ENCODE measurements around the gene ERP29.
"Not testable (repeated sequence)": the region's sequence is repeated elsewhere in the genome, so short reads cannot be mapped to it uniquely, and the experiment has no call there.

Gene ERP29

DNA sequence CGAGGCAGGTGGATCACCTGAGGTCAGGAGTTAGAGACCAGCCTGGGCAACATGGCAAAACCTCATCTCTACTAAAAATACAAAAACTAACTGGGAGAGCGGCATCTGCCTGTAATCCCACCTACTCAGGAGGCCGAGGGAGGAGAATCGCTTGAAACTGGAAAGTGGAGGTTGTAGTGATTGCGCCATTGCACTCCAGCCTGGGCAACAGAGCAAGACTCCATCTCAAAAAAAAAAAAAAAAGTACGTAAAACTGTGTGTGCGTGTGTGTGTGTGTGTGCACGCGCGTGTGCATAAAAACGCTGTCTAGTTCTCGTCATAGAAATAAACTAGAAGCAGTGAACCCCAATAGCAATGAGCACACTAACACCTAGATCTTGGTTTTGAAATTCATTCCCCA is 23.4 kb downstream of the ERP29 start:
- not testable (repeated sequence) for DNase-seq (ENCODE audit: low read depth, low spot score); H3K4me1 ChIP-seq (ENCODE audit: control insufficient read depth, insufficient read depth, low read length); H3K9me3 ChIP-seq (ENCODE audit: control insufficient read depth, insufficient read depth, low read length); H3K4me3 ChIP-seq (ENCODE audit: low read length); H3K27ac ChIP-seq (ENCODE audit: low read length); H3K27me3 ChIP-seq (ENCODE audit: control insufficient read depth, insufficient read depth, low read length)
- H3K36me3 ChIP-seq (ENCODE audit: control insufficient read depth, insufficient read depth, low read length): peaks cover 10% of the 10 kb centered on the region; the same call in 1 of the 2 replicates
- no CpG with 5 or more reads among the region's 12 CpGs for WGBS (ENCODE audit: insufficient coverage, insufficient read length)

GRCh38 chr12:112046003-112046402 is 32.8 kb downstream of the ERP29 start:
- Histone ChIP-seq H3K27ac (ENCODE audit: low read length) (no peak overlapping the region), H3K4me3 (ENCODE audit: low read length) (no peak overlapping the region), H3K4me1 (ENCODE audit: control insufficient read depth, insufficient read depth, low read length) (no peaks in the 10 kb centered on the region), H3K9me3 (ENCODE audit: control insufficient read depth, insufficient read depth, low read length) (no peaks in the 10 kb centered on the region), H3K36me3 (ENCODE audit: control insufficient read depth, insufficient read depth, low read length) (peaks cover 14% of the 10 kb centered on the region; the same call in 1 of the 2 replicates), H3K27me3 (ENCODE audit: control insufficient read depth, insufficient read depth, low read length) (no peaks in the 10 kb centered on the region)
- WGBS (ENCODE audit: insufficient coverage, insufficient read length): no CpG with 5 or more reads among the region's 4 CpGs
- DNase-seq (ENCODE audit: low read depth, low spot score): no peak

GRCh38 chr12:112049351-112049750 is 36.1 kb downstream of the ERP29 start:
- DNase-seq (ENCODE audit: low read depth, low spot score): no peak
- Histone ChIP-seq H3K36me3 (ENCODE audit: control insufficient read depth, insufficient read depth, low read length) (peaks cover 13% of the 10 kb centered on the region; the same call in 1 of the 2 replicates), H3K9me3 (ENCODE audit: control insufficient read depth, insufficient read depth, low read length) (no peaks in the 10 kb centered on the region), H3K4me1 (ENCODE audit: control insufficient read depth, insufficient read depth, low read length) (no peaks in the 10 kb centered on the region), H3K27ac (ENCODE audit: low read length) (no peak overlapping the region), H3K4me3 (ENCODE audit: low read length) (no peak overlapping the region), H3K27me3 (ENCODE audit: control insufficient read depth, insufficient read depth, low read length) (no peaks in the 10 kb centered on the region)
- no CpG with 5 or more reads among the region's 13 CpGs for WGBS (ENCODE audit: insufficient coverage, insufficient read length)

DNA sequence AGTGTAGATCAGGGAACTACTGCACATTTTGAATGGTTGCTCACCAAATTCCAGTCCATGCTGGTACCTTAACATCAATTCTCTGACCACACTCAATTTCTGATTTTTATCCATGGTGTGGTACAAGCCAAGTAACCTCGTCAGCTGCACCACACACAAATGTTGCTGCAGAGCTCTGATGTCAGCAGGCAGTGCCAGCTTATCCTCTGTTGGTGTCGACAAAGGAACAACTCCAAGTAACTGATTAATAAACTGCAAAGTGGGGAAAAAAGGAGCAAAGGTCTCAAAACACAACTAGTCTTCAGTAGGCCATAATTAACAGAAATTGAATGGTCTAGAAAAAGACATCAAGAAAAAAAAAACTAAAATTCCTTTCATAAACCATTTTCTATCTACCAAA is 47.9 kb downstream of the ERP29 start:
- H3K9me3 ChIP-seq (ENCODE audit: control insufficient read depth, insufficient read depth, low read length): no peaks in the 10 kb centered on the region
- H3K4me1 ChIP-seq (ENCODE audit: control insufficient read depth, insufficient read depth, low read length): no peaks in the 10 kb centered on the region
- H3K27ac ChIP-seq (ENCODE audit: low read length): no peak overlapping the region
- no peak for DNase-seq (ENCODE audit: low read depth, low spot score)
- no CpG with 5 or more reads among the region's 2 CpGs for WGBS (ENCODE audit: insufficient coverage, insufficient read length)
- no peaks in the 10 kb centered on the region for H3K27me3 ChIP-seq (ENCODE audit: control insufficient read depth, insufficient read depth, low read length)
- peaks cover 8% of the 10 kb centered on the region; the same call in 1 of the 2 replicates for H3K36me3 ChIP-seq (ENCODE audit: control insufficient read depth, insufficient read depth, low read length)
- H3K4me3 ChIP-seq (ENCODE audit: low read length): no peak overlapping the region

- Histone ChIP-seq H3K36me3 (ENCODE audit: control insufficient read depth, insufficient read depth, low read length) (peaks cover 12% of the 10 kb centered on the region; the same call in 1 of the 2 replicates), H3K27me3 (ENCODE audit: control insufficient read depth, insufficient read depth, low read length) (no peaks in the 10 kb centered on the region), H3K27ac (ENCODE audit: low read length) (no peak overlapping the region), H3K9me3 (ENCODE audit: control insufficient read depth, insufficient read depth, low read length) (no peaks in the 10 kb centered on the region), H3K4me3 (ENCODE audit: low read length) (no peak overlapping the region), H3K4me1 (ENCODE audit: control insufficient read depth, insufficient read depth, low read length) (no peaks in the 10 kb centered on the region)
- DNase-seq (ENCODE audit: low read depth, low spot score): no peak
- no CpG with 5 or more reads among the region's 2 CpGs for WGBS (ENCODE audit: insufficient coverage, insufficient read length)
Observed at GRCh38 chr12:112063273-112063672, 50.0 kb downstream of the ERP29 start.

GRCh38 chr12:112066566-112066965 is 53.3 kb downstream of the ERP29 start:
- H3K27me3 ChIP-seq (ENCODE audit: control insufficient read depth, insufficient read depth, low read length): no peaks in the 10 kb centered on the region
- no peaks in the 10 kb centered on the region for H3K9me3 ChIP-seq (ENCODE audit: control insufficient read depth, insufficient read depth, low read length)
- H3K36me3 ChIP-seq (ENCODE audit: control insufficient read depth, insufficient read depth, low read length): peaks cover 19% of the 10 kb centered on the region; the same call in 1 of the 2 replicates
- DNase-seq (ENCODE audit: low read depth, low spot score): no peak
- H3K4me3 ChIP-seq (ENCODE audit: low read length): no peak overlapping the region
- H3K27ac ChIP-seq (ENCODE audit: low read length): no peak overlapping the region
- no CpG with 5 or more reads among the region's 2 CpGs for WGBS (ENCODE audit: insufficient coverage, insufficient read length)
- H3K4me1 ChIP-seq (ENCODE audit: control insufficient read depth, insufficient read depth, low read length): no peaks in the 10 kb centered on the region
